HG02588 (cell line): ENCODE data around the gene TOB1.

Experiments
- ATAC-seq: cut with Tn5 transposase; IDR thresholded peaks from one replicate; pipeline ENCODE4 v1.9.1; 2021; ENCODE audit warnings: mild to moderate bottlenecking, moderate library complexity; ENCODE audit not compliant: unreplicated experiment

TOB1 gene

GRCh38 chr17:50866261-50866949, at the start of gene TOB1:
Gene TOB1 (minus strand): TSS chr17:50866354. CDS start chr17:50864017, 2,337 bp downstream.
- peak; percentile 66 for ATAC-seq

GRCh38 chr17:50914505-50915063, 48.4 kb upstream of the TOB1 start:
- ATAC-seq, result no peak

GRCh38 chr17:50913120-50913519, 47.0 kb upstream of the TOB1 start:
- no peak for ATAC-seq

GRCh38 chr17:50911890-50912289, 45.7 kb upstream of the TOB1 start:
- no peak for ATAC-seq

- no peak for ATAC-seq
Observed at GRCh38 chr17:50911450-50911849, 45.3 kb upstream of the TOB1 start.

GRCh38 chr17:50909765-50910605, 43.8 kb upstream of the TOB1 start:
- ATAC-seq, result no peak

- no peak for ATAC-seq
Observed at GRCh38 chr17:50908860-50909764, 43.0 kb upstream of the TOB1 start.

GRCh38 chr17:50908140-50908859, 42.1 kb upstream of the TOB1 start:
- no peak for ATAC-seq

GRCh38 chr17:50906443-50906842, 40.3 kb upstream of the TOB1 start:
- ATAC-seq, result no peak

GRCh38 chr17:50905460-50905803, 39.3 kb upstream of the TOB1 start:
- no peak for ATAC-seq

GRCh38 chr17:50904518-50905459, 38.6 kb upstream of the TOB1 start:
- no peak for ATAC-seq

- ATAC-seq, result no peak
Observed at GRCh38 chr17:50903604-50904517, 37.7 kb upstream of the TOB1 start.

- ATAC-seq, result no peak
Observed at GRCh38 chr17:50902372-50903353, 36.5 kb upstream of the TOB1 start.

GRCh38 chr17:50900383-50900892, 34.3 kb upstream of the TOB1 start:
- no peak for ATAC-seq

- ATAC-seq, result no peak
Observed at GRCh38 chr17:50899559-50900319, 33.6 kb upstream of the TOB1 start.

- ATAC-seq, result no peak
Observed at GRCh38 chr17:50899005-50899460, 32.9 kb upstream of the TOB1 start.
